Neural cell (in vitro differentiated cells): ENCODE measurements around the gene PHF10. TPM values are rescaled to one million over a fixed set of nuclear protein-coding genes. Genes with fewer than 3 reads are reported as not detected.

Experiments
- H2AFZ ChIP-seq: fragments of 200-600, 300-800 bp; sonication (generic), shearing (Covaris generic); 2 replicates; pipeline ENCODE4 v1.6.0; 2014; ENCODE audit warnings: low read depth, mild to moderate bottlenecking, antibody characterized with exemption, low read length, moderate library complexity
- H3F3A ChIP-seq: fragments of 200-600 bp; shearing (Covaris generic); 2 replicates; pipeline ENCODE4 v1.6.1; 2016; ENCODE audit warnings: mild to moderate bottlenecking, moderate library complexity, mixed read lengths, antibody characterized with exemption, low read length; ENCODE audit not compliant: insufficient read depth, poor library complexity, severe bottlenecking
- H3K27ac ChIP-seq: fragments of 200-600, 300-800 bp; sonication (generic), shearing (Covaris generic); 2 replicates; pipeline ENCODE4 v1.5.1; 2014; ENCODE audit warnings: mild to moderate bottlenecking, low read length, moderate library complexity
- H3K27me3 ChIP-seq: fragments of 300-800, 200-600 bp; sonication (generic), shearing (Covaris generic); 2 replicates; pipeline ENCODE4 v1.6.0; 2014; ENCODE audit warnings: mild to moderate bottlenecking, low read depth, low read length, moderate library complexity; ENCODE audit not compliant: insufficient read depth
- H3K36me3 ChIP-seq: fragments of 300-800, 200-600 bp; sonication (generic), shearing (Covaris generic); 2 replicates; pipeline ENCODE4 v1.5.1; 2014; ENCODE audit warnings: mild to moderate bottlenecking, antibody characterized with exemption, low read length, moderate library complexity; ENCODE audit not compliant: insufficient read depth
- H3K4me2 ChIP-seq: fragments of 300-800, 200-600 bp; sonication (generic), shearing (Covaris generic); 2 replicates; pipeline ENCODE4 v1.6.0; 2014; ENCODE audit warnings: mild to moderate bottlenecking, low read length
- H3K4me3 ChIP-seq: fragments of 300-800, 200-600 bp; sonication (generic), shearing (Covaris generic); 2 replicates; pipeline ENCODE4 v1.5.1; 2014; ENCODE audit warnings: mild to moderate bottlenecking, low read length, moderate library complexity
- H3K79me2 ChIP-seq: fragments of 200-600 bp; shearing (Covaris generic); replicated peaks from 2 replicates; pipeline ENCODE4 v1.6.0; 2014; ENCODE audit warnings: mild to moderate bottlenecking, low read length, moderate library complexity; ENCODE audit not compliant: insufficient read depth
- H3K9ac ChIP-seq: fragments of 300-800, 200-600 bp; sonication (generic), shearing (Covaris generic); 2 replicates; pipeline ENCODE4 v1.6.1; 2016; ENCODE audit warnings: mild to moderate bottlenecking, low read length, mixed read lengths
- H3K9me2 ChIP-seq: fragments of 200-600 bp; shearing (Covaris generic); 2 replicates; pipeline ENCODE4 v1.6.1; 2016; ENCODE audit warnings: mild to moderate bottlenecking, low read length, mixed read lengths; ENCODE audit not compliant: insufficient read depth
- H3K9me3 ChIP-seq: fragments of 200-600, 300-800 bp; sonication (generic), shearing (Covaris generic); 2 replicates; pipeline ENCODE4 v1.6.1; 2016; ENCODE audit warnings: mild to moderate bottlenecking, mixed run types, low read length, moderate library complexity, mixed read lengths
- H4K20me1 ChIP-seq: fragments of 200-600 bp; shearing (Covaris generic); 2 replicates; pipeline ENCODE4 v1.6.1; 2016; ENCODE audit warnings: mild to moderate bottlenecking, mixed run types; ENCODE audit not compliant: insufficient read depth
- CTCF ChIP-seq: fragments of 450-650 bp; IDR thresholded peaks from 2 replicates; pipeline ENCODE4 v1.5.1; 2014; ENCODE audit warnings: antibody characterized with exemption, mild to moderate bottlenecking, moderate library complexity; ENCODE audit not compliant: poor library complexity, severe bottlenecking
- EP300 ChIP-seq: fragments of 450-650 bp; conservative IDR thresholded peaks from 2 replicates; pipeline ENCODE4 v1.6.1; 2014; ENCODE audit warnings: antibody characterized with exemption, mild to moderate bottlenecking, moderate library complexity; ENCODE audit not compliant: poor library complexity, severe bottlenecking
- EZH2 ChIP-seq: fragments of 200-600, 300-800 bp; shearing (Covaris generic), sonication (generic); IDR thresholded peaks from 2 replicates; pipeline ENCODE4 v1.6.1; 2014; ENCODE audit warnings: antibody characterized with exemption, low read length, borderline replicate concordance, mild to moderate bottlenecking; ENCODE audit not compliant: insufficient read depth, poor library complexity, severe bottlenecking
- MXI1 ChIP-seq: fragments of 450-650 bp; conservative IDR thresholded peaks from 2 replicates; pipeline ENCODE4 v1.6.1; 2014; ENCODE audit warnings: antibody characterized with exemption, mild to moderate bottlenecking; ENCODE audit not compliant: poor library complexity, severe bottlenecking
- POLR2AphosphoS5 ChIP-seq: IDR thresholded peaks from 2 replicates; pipeline ENCODE4 v1.6.1; 2012
- RAD21 ChIP-seq: fragments of 450-650 bp; conservative IDR thresholded peaks from 2 replicates; pipeline ENCODE4 v1.6.1; 2014; ENCODE audit warnings: antibody characterized with exemption, mild to moderate bottlenecking, moderate library complexity
- REST ChIP-seq: IDR thresholded peaks from 2 replicates; pipeline ENCODE4 v1.6.1; 2012; ENCODE audit warnings: borderline replicate concordance
- SMC3 ChIP-seq: fragments of 450-650 bp; conservative IDR thresholded peaks from 2 replicates; pipeline ENCODE4 v1.6.1; 2014; ENCODE audit warnings: antibody characterized with exemption, mild to moderate bottlenecking, moderate library complexity; ENCODE audit not compliant: poor library complexity
- TAF1 ChIP-seq: IDR thresholded peaks from 2 replicates; pipeline ENCODE4 v1.6.1; 2012; ENCODE audit warnings: low read depth
- polyA plus RNA-seq: library from polyadenylated mRNA; depleted of rRNA; stranded (reverse); fragments of >200 nt; gene quantifications from 2 replicates; pipeline ENCODE4 v1.2.3, GENCODE V29; 2014

PHF10 gene
- polyA plus RNA-seq, 1 donor from 2014 or later = 48.9 TPM

- H3F3A ChIP-seq = no peaks in the 10 kb centered on the region
- peaks cover 12% of the 10 kb centered on the region for H3K79me2 ChIP-seq
- H3K4me2 ChIP-seq = no peak overlapping the region
- no peak overlapping the region for H3K9ac ChIP-seq
- no peaks in the 10 kb centered on the region for H4K20me1 ChIP-seq
- TF ChIP-seq POLR2AphosphoS5 (no peak), SMC3 (no peak)
- no peaks in the 10 kb centered on the region for H3K27me3 ChIP-seq
- no peaks in the 10 kb centered on the region for H3K36me3 ChIP-seq
- no peaks in the 10 kb centered on the region for H3K9me2 ChIP-seq
- no peak overlapping the region for H3K27ac ChIP-seq
- H2AFZ ChIP-seq = no peak overlapping the region
- no peak overlapping the region for H3K4me3 ChIP-seq
- no peaks in the 10 kb centered on the region for H3K9me3 ChIP-seq
These were observed 22.3 kb upstream of the PHF10 start for GRCh38 chr6:169746556-169746955.

GRCh38 chr6:169745405-169745804, 21.1 kb upstream of the PHF10 start:
- Histone ChIP-seq H3K4me2 (no peak overlapping the region), H3K4me3 (no peak overlapping the region), H2AFZ (no peak overlapping the region), H3K27ac (no peak overlapping the region), H3K36me3 (no peaks in the 10 kb centered on the region), H3K9me2 (no peaks in the 10 kb centered on the region), H3K27me3 (no peaks in the 10 kb centered on the region), H3K79me2 (peaks cover 5% of the 10 kb centered on the region), H3K9me3 (no peaks in the 10 kb centered on the region), H3K9ac (no peak overlapping the region), H4K20me1 (no peaks in the 10 kb centered on the region), H3F3A (no peaks in the 10 kb centered on the region)
- TF ChIP-seq EZH2 (no peak), CTCF (no peak), SMC3 (no peak), MXI1 (no peak), EP300 (no peak), REST (no peak), RAD21 (no peak), TAF1 (no peak), POLR2AphosphoS5 (no peak)

GRCh38 chr6:169741344-169741743, 17.0 kb upstream of the PHF10 start:
- Histone ChIP-seq H3K9ac (no peak overlapping the region), H3K4me2 (no peak overlapping the region), H3K27me3 (no peaks in the 10 kb centered on the region), H3K9me3 (no peaks in the 10 kb centered on the region), H3F3A (no peaks in the 10 kb centered on the region), H3K9me2 (no peaks in the 10 kb centered on the region), H4K20me1 (no peaks in the 10 kb centered on the region), H3K27ac (no peak overlapping the region), H3K79me2 (no peaks in the 10 kb centered on the region), H3K36me3 (no peaks in the 10 kb centered on the region), H2AFZ (no peak overlapping the region), H3K4me3 (no peak overlapping the region)
- TF ChIP-seq EP300 (no peak), TAF1 (no peak)
